PFSK-1 (cell line): ENCODE measurements around the gene GPRC5C.

Source experiments
- FOXP2 ChIP-seq: optimal IDR thresholded peaks from 2 replicates; pipeline ENCODE3; 2011; ENCODE audit warnings: borderline replicate concordance, control low read depth, inconsistent platforms; ENCODE audit not compliant: insufficient read depth; ENCODE audit errors: extremely low read length, extremely low read depth
- POLR2AphosphoS5 ChIP-seq: IDR thresholded peaks from 2 replicates; pipeline ENCODE4 v1.6.1; 2012; ENCODE audit warnings: low read depth, mild to moderate bottlenecking, control low read depth, low read length, moderate library complexity
- REST ChIP-seq, 2 experiments: IDR thresholded peaks; 2 replicates each; pipeline versions ENCODE4 v1.6.1 to v1.8.0; 2011 to 2012; ENCODE audit warnings: low read depth in 2 of 2, low read length in 2 of 2, control low read depth in 1 of 2, inconsistent platforms in 1 of 2, mild to moderate bottlenecking in 1 of 2, moderate library complexity in 1 of 2; ENCODE audit not compliant: insufficient read depth in 1 of 2
- SIN3A ChIP-seq: IDR thresholded peaks from 2 replicates; pipeline ENCODE4 v1.6.1; 2012; ENCODE audit warnings: mild to moderate bottlenecking, low read length, moderate library complexity, borderline replicate concordance; ENCODE audit not compliant: insufficient read depth
- TAF1 ChIP-seq: IDR thresholded peaks from 2 replicates; pipeline ENCODE4 v1.6.1; 2012; ENCODE audit warnings: low read length, control low read depth, borderline replicate concordance; ENCODE audit not compliant: insufficient read depth

The GPRC5C gene

GRCh38 chr17:74485841-74486240, 54.0 kb downstream of the GPRC5C start:
- no peak for TF ChIP-seq FOXP2
- no peak for TF ChIP-seq TAF1
- no peak for TF ChIP-seq POLR2AphosphoS5
- no peak for TF ChIP-seq REST (IDR thresholded peaks at IDR 0.05; ENCODE audit: insufficient read depth in 1 of 2, low read depth in 2 of 2, low read length in 2 of 2)
- no peak for TF ChIP-seq SIN3A

- no peak for TF ChIP-seq TAF1
These were observed 58.8 kb downstream of the GPRC5C start for GRCh38 chr17:74490716-74491115.

- TF ChIP-seq FOXP2 (no peak), SIN3A (no peak), TAF1 (no peak), REST (IDR thresholded peaks at IDR 0.05; ENCODE audit: insufficient read depth in 1 of 2, low read depth in 2 of 2, low read length in 2 of 2) (no peak), POLR2AphosphoS5 (no peak)
These were observed 59.7 kb downstream of the GPRC5C start for GRCh38 chr17:74491626-74492025.

GRCh38 chr17:74493331-74493833, 61.5 kb downstream of the GPRC5C start:
- TF ChIP-seq REST (IDR thresholded peaks at IDR 0.05; ENCODE audit: insufficient read depth in 1 of 2, low read depth in 2 of 2, low read length in 2 of 2) (no peak), TAF1 (no peak), FOXP2 (no peak), SIN3A (no peak), POLR2AphosphoS5 (no peak)
